ENCODE results near the gene PRAMEF8.
"Not testable (repeated sequence)": the region's sequence is repeated elsewhere in the genome, so short reads cannot be mapped to it uniquely, and the experiment has no call there.

The PRAMEF8 gene

GRCh38 chr1:13285037-13285436 lies at the start of gene PRAMEF8:
Gene PRAMEF8, minus strand, starts transcription at chr1:13285137. Its CDS starts 1,046 bp downstream, at chr1:13284091.
- not testable (repeated sequence) for DNase-seq

DNA sequence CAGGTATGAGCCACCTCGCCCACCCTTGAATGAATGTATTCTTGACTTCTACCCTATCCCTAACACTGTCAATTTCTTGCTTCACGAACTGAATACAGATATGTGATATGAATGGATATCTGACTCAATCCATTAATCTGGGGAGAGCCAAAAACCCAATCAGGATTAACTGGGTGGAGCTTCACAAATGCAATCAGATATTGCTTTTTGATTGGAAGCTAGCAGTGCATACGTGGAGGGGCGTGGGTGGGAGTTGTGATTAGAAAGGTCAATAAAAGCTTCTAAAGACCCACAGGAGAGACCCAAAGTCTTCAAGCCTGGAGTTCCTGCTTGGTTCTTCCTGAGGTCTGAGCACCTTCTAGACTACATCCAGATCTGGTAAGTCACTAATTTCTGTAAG lies 30.3 kb upstream of the PRAMEF8 start, which contains the start of gene PRAMEF15:
TSS of gene PRAMEF15 (plus strand) at position 301 of the 400 bp plus-strand sequence. CDS start 2,827 bp downstream, outside the sequence.
- DNase-seq: not testable (repeated sequence)

DNA sequence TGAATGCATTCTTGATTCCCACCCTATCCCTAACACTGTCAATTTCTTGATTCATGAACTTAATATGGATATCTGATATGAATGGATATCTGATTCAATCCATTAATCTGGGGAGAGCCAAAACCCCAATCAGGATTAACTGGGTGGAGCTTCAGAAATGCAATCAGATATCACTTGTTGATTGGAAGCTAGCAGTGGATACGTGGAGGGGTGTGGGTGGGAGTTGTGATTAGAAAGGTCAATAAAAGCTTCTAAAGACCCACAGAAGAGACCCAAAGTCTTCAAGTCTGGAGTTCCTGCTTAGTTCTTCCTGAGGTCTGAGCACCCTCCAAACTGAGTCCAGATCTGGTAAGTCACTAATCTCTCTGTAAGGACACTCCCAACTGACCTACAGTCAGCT lies 18.3 kb upstream of the PRAMEF8 start, which contains the start of gene PRAMEF33:
TSS of gene PRAMEF33 (plus strand) at position 301 of the 400 bp plus-strand sequence. CDS start 2,416 bp downstream, outside the sequence.
- DNase-seq: not testable (repeated sequence)

DNA sequence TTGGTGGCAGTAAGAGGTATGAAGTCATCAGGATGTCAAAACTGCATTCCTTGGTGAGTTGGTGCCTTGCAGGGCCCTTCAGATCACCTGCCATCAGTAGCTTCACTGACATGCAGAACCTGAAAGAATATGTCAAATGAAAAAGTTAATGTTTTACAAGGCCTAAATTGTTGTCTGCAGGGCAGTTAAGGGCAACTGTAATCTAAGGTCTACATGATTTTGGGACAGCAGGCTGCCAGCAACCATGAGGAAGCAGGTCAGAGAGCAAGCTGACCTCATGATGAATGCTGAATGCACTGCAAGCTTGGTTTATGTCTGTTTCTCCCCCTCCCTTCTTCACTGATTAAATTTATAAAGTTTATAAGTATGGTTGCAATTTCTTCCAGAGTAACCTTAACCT lies 17.3 kb upstream of the PRAMEF8 start:
- DNase-seq: not testable (repeated sequence)

- DNase-seq: not testable (repeated sequence)
Observed at GRCh38 chr1:13298699-13299098, 13.8 kb upstream of the PRAMEF8 start.

GRCh38 chr1:13297216-13297931 lies 12.4 kb upstream of the PRAMEF8 start:
- DNase-seq: not testable (repeated sequence)

- not testable (repeated sequence) for DNase-seq
Observed at GRCh38 chr1:13289030-13289429, 4.1 kb upstream of the PRAMEF8 start.

DNA sequence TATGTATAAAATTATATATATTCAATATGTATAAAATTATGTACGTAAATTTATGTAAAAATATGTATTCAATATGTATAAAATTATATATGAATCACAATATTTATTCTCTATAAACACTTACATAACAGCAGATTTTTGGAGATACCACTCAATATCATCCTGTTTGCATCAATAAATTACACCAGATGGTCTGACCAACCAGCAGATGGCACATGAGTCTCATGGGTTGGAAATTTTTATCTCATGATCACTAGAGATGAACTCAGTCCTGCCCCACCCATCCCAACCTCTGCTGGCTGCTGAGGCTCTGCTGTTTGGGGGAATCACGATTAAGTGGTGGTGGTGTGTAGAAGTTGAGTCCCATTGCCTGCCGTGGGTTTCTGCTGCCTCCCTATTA lies 5.3 kb downstream of the PRAMEF8 start:
- not testable (repeated sequence) for DNase-seq

GRCh38 chr1:13277016-13277415 lies 7.9 kb downstream of the PRAMEF8 start:
- DNase-seq: not testable (repeated sequence)

- DNase-seq: not testable (repeated sequence)
Observed at GRCh38 chr1:13265124-13265523, 19.8 kb downstream of the PRAMEF8 start.

DNA sequence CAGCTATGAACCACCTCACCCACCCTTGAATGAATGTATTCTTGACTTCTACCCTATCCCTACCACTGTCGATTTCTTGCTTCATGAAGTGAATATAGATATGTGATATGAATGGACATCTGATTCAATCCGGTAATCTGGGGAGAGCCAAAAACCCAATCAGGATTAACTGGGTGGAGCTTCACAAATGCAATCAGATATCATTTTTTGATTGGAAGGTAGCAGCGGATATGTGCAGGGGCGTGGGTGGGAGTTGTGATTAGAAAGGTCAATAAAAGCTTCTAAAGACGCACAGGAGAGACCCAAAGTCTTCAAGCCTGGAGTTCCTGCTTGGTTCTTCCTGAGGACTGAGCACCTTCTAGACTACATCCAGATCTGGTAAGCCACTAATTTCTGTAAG lies 31.0 kb downstream of the PRAMEF8 start, which contains the start of gene PRAMEF5:
TSS of gene PRAMEF5 (plus strand) at position 301 of the 400 bp plus-strand sequence. CDS start 5,071 bp downstream, outside the sequence.
- not testable (repeated sequence) for DNase-seq

DNA sequence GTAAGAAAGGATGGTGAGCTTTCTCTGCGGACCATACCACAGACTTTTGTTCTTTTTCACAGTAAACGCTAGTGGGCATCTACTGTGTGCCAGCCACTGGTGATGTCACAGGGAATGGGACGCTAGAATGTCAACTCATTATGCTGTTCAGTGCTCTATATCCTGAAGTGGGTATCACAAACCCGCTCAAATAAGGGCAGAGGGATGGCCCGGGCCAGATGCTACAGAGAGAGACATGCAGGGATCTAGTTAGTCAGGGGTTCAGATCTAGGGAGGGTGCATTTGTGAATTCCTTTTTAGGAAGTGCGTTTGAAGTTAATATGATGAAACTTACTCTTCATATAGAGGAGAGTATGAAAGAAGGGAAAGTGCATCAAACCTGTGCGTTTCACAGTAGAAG lies 37.8 kb downstream of the PRAMEF8 start:
- not testable (repeated sequence) for DNase-seq

DNA sequence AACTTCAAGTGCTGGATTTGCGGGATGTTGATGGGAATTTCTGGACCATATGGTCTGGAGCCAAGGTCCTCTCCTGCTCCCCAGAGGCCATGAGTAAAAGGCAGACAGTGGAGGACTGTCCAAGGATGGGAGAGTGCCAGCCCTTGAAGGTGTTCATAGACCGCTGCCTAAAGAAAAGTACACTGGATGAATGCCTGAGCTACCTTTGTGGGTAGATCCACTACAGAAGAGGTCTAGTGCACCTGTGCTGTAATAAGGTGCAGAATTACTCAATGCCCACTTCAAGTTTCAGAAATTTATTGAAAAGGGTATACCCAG lies 38.4 kb downstream of the PRAMEF8 start:
- DNase-seq: not testable (repeated sequence)

- not testable (repeated sequence) for DNase-seq
Observed at GRCh38 chr1:13245841-13246553, 38.9 kb downstream of the PRAMEF8 start.

- not testable (repeated sequence) for DNase-seq
Observed at GRCh38 chr1:13243536-13244263, 41.2 kb downstream of the PRAMEF8 start.

DNA sequence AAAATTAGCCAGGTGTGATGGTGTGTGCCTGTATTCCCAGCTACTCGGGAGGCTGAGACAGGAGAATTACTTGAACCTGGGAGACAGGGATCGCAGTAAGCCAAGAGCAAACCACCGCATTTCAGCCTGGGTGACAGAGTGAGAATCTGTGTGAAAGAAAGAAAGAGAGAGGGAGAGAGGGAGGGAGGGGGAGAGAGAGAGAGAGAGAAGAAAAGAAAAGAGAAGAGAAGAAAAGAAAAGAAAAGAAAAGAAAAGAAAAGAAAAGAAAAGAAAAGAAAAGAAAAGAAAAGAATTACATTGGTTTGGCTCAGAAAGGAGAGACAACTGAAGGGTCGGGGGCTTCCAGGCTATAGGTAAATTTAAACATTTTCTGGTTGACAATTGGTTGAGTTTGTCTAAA lies 45.3 kb downstream of the PRAMEF8 start:
- DNase-seq: not testable (repeated sequence)

GRCh38 chr1:13237572-13237971 lies 47.4 kb downstream of the PRAMEF8 start:
- DNase-seq: not testable (repeated sequence)

DNA sequence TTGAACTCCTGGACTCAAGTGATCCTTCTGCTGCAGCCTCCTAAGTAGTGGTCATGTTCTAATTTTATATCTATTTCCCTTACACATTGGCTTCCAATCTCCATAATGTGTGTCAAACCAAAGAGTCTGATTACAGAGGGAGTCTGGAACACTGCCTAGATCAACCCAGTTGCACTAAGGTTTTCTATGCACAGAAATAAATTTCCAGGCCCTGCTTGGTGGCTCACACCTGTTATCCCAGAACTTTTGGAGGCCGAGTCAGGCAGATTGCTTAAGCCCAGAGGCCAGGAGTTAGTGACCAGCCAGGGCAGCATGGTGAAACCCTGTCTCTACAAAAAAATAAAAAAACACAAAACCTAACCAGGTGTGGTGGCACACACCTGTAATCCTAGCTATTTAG lies 50.9 kb downstream of the PRAMEF8 start:
- DNase-seq: not testable (repeated sequence)

DNA sequence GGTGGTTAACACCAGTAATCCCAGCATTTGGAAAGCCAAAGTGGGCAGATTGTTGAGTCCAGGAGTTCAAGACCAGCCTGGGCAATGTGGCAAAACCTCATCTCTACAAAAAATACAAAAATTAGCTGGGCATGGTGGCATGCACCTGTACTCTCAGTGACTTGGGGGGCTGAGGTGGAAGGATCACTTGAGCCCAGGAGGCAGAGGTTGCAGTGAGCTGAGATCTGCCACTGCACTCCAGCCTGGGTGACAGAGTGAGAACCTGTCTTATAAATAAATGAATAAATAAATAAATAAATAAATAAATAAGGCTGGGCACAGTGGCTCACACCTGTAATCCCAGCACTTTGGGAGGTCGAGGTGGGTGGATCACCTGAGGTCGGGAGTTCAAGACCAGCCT lies 52.9 kb downstream of the PRAMEF8 start:
- not testable (repeated sequence) for DNase-seq

Measured in kidney glomerular epithelial cell (primary cell).